ENCODE data around the gene HRH2.
"Not testable (repeated sequence)": the region's sequence is repeated elsewhere in the genome, so short reads cannot be mapped to it uniquely, and the experiment has no call there.

Gene HRH2

DNA sequence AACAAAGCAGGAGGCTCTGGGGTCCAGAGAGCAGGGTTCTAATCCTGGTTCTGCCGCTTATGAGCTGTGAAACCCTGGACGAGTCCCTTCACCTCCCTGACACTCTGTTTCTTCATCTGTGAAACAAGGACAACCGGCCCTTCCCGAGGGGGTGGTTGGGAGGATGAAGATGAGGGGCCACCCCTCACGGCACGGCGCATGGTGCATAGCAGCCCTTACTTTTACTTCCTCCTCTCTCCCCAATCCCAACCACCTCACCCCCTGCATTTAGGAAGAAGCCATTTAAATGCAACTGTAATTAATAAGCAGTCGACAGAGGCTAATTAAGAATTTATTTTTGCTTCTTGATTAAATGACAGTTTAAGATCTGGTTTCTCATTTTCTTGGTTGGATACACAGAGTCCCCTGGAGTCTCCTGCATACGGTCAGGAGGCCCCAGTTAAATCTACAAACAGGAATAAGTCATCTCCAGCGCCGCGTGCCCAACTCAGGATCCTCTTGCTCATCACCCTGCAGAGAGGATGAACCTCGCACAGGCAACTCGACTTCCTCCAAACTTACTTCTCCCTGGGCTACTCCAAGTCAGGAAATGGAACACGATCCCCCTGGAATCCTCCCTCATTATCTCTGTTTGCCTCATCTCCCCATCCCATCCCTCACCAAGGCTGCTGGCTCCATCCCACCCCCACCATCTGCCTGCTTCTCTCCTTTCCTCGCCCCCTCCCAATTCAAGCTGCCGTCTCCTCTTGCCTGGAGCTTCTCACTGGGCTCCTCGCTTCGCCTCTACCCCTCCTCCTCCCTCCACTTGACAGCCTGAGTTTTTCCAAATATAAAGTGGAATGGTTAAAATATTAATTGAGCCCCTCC, 95.9 kb downstream of the HRH2 start:
- no peak for TF ChIP-seq CTCF (IDR thresholded peaks at IDR 0.05)
- Histone ChIP-seq H3K27ac (no peak overlapping the region), H3K4me3 (no peak overlapping the region)
- peak; percentile 59 for DNase-seq (ENCODE audit: low spot score)

DNA sequence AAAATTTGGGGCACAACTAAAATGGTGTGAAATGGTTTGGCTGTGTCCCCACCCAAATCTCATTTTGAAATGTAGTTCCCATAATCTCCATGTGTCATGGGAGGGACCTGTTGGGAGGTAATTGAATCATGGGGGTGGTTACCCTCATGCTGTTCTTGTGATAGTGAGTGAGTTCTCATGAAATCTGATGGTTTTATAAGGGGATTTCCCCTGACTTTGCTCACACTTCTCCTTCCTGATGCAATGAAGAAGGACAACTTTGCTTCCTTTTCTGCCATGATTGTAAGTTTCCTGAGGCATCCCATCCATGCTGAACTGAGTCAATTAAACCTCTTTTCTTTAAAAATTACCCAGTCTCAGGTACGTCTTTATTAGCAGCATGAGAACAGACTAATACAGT, 102.1 kb downstream of the HRH2 start:
- DNase-seq (ENCODE audit: low spot score); H3K27ac ChIP-seq: not testable (repeated sequence)

More for the DNA sequence above, 102.1 kb downstream of the HRH2 start:
- not testable (repeated sequence) for H3K4me3 ChIP-seq
